ENCODE data around the gene MRPL21. TPM values are rescaled to one million over a fixed set of nuclear protein-coding genes. Genes with fewer than 3 reads are reported as not detected.

MRPL21 gene
- polyA plus RNA-seq, 1 donor (not counting 4 experiments of a cell fraction or from before 2014, with no cell fraction given) = 120 TPM

DNA sequence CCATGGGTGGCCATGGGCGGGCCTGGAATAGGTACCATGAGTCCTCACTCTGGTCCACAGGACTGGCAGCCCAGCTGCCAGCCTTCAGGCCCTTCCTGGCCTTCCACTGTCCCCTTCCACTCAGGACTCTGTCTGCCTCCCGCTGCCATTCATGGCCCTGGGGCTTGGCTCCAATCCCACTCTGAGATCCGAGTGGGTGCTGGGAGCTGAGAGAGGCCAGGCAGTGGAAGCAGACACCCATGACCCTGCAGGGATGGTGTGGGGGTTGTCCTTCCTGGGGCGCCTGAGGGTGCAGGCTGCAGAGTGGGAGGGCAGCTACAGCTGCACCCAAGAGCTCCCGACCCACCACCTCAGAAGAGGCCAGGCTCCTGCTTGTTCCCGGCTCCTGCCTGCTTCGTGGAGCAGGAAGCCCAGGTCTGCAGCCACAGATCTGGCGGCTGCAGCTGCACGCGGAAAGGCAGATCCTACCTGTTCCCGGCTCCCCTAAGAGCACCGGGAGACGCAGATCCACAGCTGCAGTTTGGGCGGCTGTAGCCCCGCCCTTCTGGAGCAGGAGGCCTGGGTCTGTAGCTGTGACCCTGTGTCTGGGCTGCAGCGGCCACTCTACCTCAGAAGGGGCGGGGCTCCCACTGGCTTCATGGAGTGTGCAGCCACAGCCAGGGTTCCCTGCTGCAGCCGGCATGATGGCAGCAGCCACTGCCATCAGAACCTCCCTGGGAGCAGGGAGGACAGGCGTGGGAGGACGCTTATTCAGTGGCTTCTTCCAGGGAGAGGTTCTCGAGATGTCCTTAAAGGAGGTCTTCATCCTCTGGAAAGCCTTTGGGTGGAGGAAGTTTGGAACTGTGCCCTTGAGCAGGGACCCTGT lies 27.6 kb upstream of the MRPL21 start:
- H3K4me3 ChIP-seq (ENCODE audit: control insufficient read depth in 2 of 3, extremely low read depth in 1 of 3, insufficient read depth in 2 of 3, low read depth in 1 of 3, low read length in 3 of 3) = no peak overlapping the region
- no peak overlapping the region for H2AFZ ChIP-seq (ENCODE audit: control insufficient read depth, low read length)
- peaks cover 12 to 31% of the 10 kb centered on the region in 2 experiments for H3K36me3 ChIP-seq (ENCODE audit: control insufficient read depth in 2 of 2, extremely low read depth in 1 of 2, insufficient read depth in 2 of 2, low read length in 2 of 2)
- H3K27me3 ChIP-seq (ENCODE audit: control insufficient read depth, extremely low read depth, insufficient read depth, low read length) = no peaks in the 10 kb centered on the region
- DNase-seq (ENCODE audit: low read depth, low spot score) = no peak
- no peaks in the 10 kb centered on the region for H3K9me1 ChIP-seq (ENCODE audit: control insufficient read depth, extremely low read depth, insufficient read depth, low read length)
- H3K4me2 ChIP-seq (ENCODE audit: control insufficient read depth, extremely low read depth, insufficient read depth, low read depth, low read length) = no peak overlapping the region
- no peaks in the 10 kb centered on the region for H4K20me1 ChIP-seq (ENCODE audit: control insufficient read depth, extremely low read depth, insufficient read depth, low read length)
- no peak for TF ChIP-seq EZH2 (IDR thresholded peaks at IDR 0.05; ENCODE audit: low read length)
- TF ChIP-seq, protein P1, sequence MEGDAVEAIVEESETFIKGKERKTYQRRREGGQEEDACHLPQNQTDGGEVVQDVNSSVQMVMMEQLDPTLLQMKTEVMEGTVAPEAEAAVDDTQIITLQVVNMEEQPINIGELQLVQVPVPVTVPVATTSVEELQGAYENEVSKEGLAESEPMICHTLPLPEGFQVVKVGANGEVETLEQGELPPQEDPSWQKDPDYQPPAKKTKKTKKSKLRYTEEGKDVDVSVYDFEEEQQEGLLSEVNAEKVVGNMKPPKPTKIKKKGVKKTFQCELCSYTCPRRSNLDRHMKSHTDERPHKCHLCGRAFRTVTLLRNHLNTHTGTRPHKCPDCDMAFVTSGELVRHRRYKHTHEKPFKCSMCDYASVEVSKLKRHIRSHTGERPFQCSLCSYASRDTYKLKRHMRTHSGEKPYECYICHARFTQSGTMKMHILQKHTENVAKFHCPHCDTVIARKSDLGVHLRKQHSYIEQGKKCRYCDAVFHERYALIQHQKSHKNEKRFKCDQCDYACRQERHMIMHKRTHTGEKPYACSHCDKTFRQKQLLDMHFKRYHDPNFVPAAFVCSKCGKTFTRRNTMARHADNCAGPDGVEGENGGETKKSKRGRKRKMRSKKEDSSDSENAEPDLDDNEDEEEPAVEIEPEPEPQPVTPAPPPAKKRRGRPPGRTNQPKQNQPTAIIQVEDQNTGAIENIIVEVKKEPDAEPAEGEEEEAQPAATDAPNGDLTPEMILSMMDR (optimal IDR thresholded peaks at IDR 0.05 in 1 of 3, IDR thresholded peaks at IDR 0.05 in 1 of 3, conservative IDR thresholded peaks at IDR 0.05 in 1 of 3; ENCODE audit: extremely low read depth in 1 of 3, insufficient read depth in 2 of 3, low read length in 3 of 3) = no peak
- no peak overlapping the region for H3K9ac ChIP-seq (ENCODE audit: control insufficient read depth, extremely low read depth, insufficient read depth, low read length)
- no peak for FAIRE-seq
- dilution Hi-C loops (cut with MboI; ENCODE audit: extremely low pct_ligation_motif_present, low sequenced_read_pairs) = no loop called here
- no peaks in the 10 kb centered on the region for H3K79me2 ChIP-seq (ENCODE audit: control insufficient read depth, insufficient read depth, low read length)
- H3K27ac ChIP-seq (ENCODE audit: control insufficient read depth, insufficient read depth, low read length) = no peak overlapping the region
- no peaks in the 10 kb centered on the region for H3K9me3 ChIP-seq (ENCODE audit: control insufficient read depth, low read depth, low read length)
- no peaks in the 10 kb centered on the region for H3K4me1 ChIP-seq (ENCODE audit: control insufficient read depth, extremely low read depth, insufficient read depth, low read length)

DNA sequence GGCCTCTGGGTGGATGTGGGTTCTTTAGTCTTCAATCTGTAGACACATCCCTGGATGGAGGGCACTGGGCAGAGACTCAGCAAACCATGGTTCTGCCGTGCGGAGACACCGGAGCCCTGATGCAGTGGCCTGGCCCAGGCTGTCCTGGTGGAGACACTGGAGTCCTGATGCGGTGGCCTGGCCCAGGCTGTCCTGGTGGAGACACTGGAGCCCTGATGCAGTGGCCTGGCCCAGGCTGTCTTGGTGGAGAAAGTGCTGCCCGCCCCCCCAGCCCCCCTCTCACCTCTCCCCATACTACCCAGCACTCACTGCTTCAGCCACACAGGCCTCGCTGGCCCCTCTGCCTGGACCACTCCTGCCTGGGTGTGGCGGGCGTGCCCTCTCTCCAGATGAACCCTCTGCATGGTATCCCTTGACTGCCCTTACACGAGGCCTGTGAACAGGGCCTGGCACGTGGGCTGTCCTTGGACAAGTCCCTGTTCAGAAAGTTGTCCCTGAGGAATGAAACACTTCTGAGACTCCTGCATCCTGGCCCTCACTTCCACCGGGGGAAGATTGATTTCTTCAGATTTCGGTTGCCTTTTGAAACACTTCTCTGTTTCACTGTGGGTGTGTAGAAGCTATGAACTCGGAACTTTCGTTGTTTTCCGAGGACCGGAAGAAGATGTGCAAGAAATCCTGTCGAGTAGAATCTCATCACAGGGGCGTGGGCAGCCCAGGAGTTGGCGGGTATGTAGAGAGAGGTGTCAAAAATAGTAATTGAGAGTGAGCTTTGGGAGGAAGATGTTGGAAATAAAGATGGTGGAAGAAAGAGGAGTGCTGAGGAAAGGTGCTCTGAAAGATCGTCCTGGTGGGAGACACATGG lies 26.3 kb upstream of the MRPL21 start:
- FAIRE-seq (no peak), DNase-seq (ENCODE audit: low read depth, low spot score) (no peak)
- no peaks in the 10 kb centered on the region for H3K27me3 ChIP-seq (ENCODE audit: control insufficient read depth, extremely low read depth, insufficient read depth, low read length)
- dilution Hi-C loops (cut with MboI; ENCODE audit: extremely low pct_ligation_motif_present, low sequenced_read_pairs) = no loop called here
- H3K9me1 ChIP-seq (ENCODE audit: control insufficient read depth, extremely low read depth, insufficient read depth, low read length) = no peaks in the 10 kb centered on the region
- no peak overlapping the region for H3K4me3 ChIP-seq (ENCODE audit: control insufficient read depth in 2 of 3, extremely low read depth in 1 of 3, insufficient read depth in 2 of 3, low read depth in 1 of 3, low read length in 3 of 3)
- H3K4me1 ChIP-seq (ENCODE audit: control insufficient read depth, extremely low read depth, insufficient read depth, low read length) = no peaks in the 10 kb centered on the region
- TF ChIP-seq, protein P1 (optimal IDR thresholded peaks at IDR 0.05 in 1 of 3, IDR thresholded peaks at IDR 0.05 in 1 of 3, conservative IDR thresholded peaks at IDR 0.05 in 1 of 3; ENCODE audit: extremely low read depth in 1 of 3, insufficient read depth in 2 of 3, low read length in 3 of 3) = no peak
- TF ChIP-seq EZH2 (IDR thresholded peaks at IDR 0.05; ENCODE audit: low read length) = no peak
- no peak overlapping the region for H3K9ac ChIP-seq (ENCODE audit: control insufficient read depth, extremely low read depth, insufficient read depth, low read length)
- H4K20me1 ChIP-seq (ENCODE audit: control insufficient read depth, extremely low read depth, insufficient read depth, low read length) = no peaks in the 10 kb centered on the region
- H2AFZ ChIP-seq (ENCODE audit: control insufficient read depth, low read length) = no peak overlapping the region
- H3K9me3 ChIP-seq (ENCODE audit: control insufficient read depth, low read depth, low read length) = peaks cover 5% of the 10 kb centered on the region
- peaks cover 14 to 23% of the 10 kb centered on the region in 2 experiments for H3K36me3 ChIP-seq (ENCODE audit: control insufficient read depth in 2 of 2, extremely low read depth in 1 of 2, insufficient read depth in 2 of 2, low read length in 2 of 2)
- no peak overlapping the region for H3K4me2 ChIP-seq (ENCODE audit: control insufficient read depth, extremely low read depth, insufficient read depth, low read depth, low read length)
- no peak overlapping the region for H3K27ac ChIP-seq (ENCODE audit: control insufficient read depth, insufficient read depth, low read length)
- H3K79me2 ChIP-seq (ENCODE audit: control insufficient read depth, insufficient read depth, low read length) = no peaks in the 10 kb centered on the region

Data from keratinocyte (primary cell).